Measurements from ENCODE around the gene DNAAF3. TPM values are rescaled to one million over a fixed set of nuclear protein-coding genes. Genes with fewer than 3 reads are reported as not detected.

Gene DNAAF3
- polyA plus RNA-seq, 1 of the 3 experiments (the other 2 are of a cell fraction) = 2.4 TPM

GRCh38 chr19:55116859-55117662, 49.4 kb downstream of the DNAAF3 start, which contains the start of gene PPP1R12C:
Gene PPP1R12C (minus strand): TSS chr19:55117637. CDS start chr19:55117543, 94 bp downstream.
- WGBS (ENCODE audit: low lambda C conversion rate) = 1% methylated on average over 36 of the region's 97 CpGs
- peak within 1 kb of the TSS; percentile 67 to 87 for H3K4me3 ChIP-seq (ENCODE audit: low read depth in 2 of 2, low read length in 1 of 2)
- POLR2A ChIA-PET = interaction anchor here (0.6 kb wide), 1 partner anchor 201 kb away, joined by 3 read pairs; no protein-coding TSS in a partner anchor
- peak within 1 kb of the TSS; percentile 92 for H3K9ac ChIP-seq
- CTCF ChIA-PET = interaction anchor here (0.7 to 6.2 kb wide), 5 partner anchors 16 to 43 kb away, joined by 4 to 38 read pairs (median 8); no protein-coding TSS in a partner anchor
- no peaks in the 10 kb centered on the region for H3K9me2 ChIP-seq
- H3K79me2 ChIP-seq (ENCODE audit: insufficient read depth) = peaks cover 51% of the 10 kb centered on the region
- H3K36me3 ChIP-seq (replicated peaks in 1 of 2; ENCODE audit: control insufficient read depth in 1 of 2, insufficient read depth in 2 of 2, low read length in 1 of 2) = peaks cover 0 to 4% of the 10 kb centered on the region in 2 experiments
- H3K27me3 ChIP-seq (ENCODE audit: insufficient read depth) = no peaks in the 10 kb centered on the region; the same call in 1 of the 2 replicates
- peaks cover 5% of the 10 kb centered on the region for H3F3A ChIP-seq (replicated peaks; ENCODE audit: insufficient read depth)
- H3K4me2 ChIP-seq = peak within 1 kb of the TSS; percentile 96
- H2AFZ ChIP-seq (ENCODE audit: low read depth) = peak within 1 kb of the TSS; percentile 96
- no peak for DNase-seq
- peaks cover 9 to 27% of the 10 kb centered on the region in 2 experiments; a peak in 3 of 4 replicates for H3K4me1 ChIP-seq (ENCODE audit: control insufficient read depth in 1 of 2, insufficient read depth in 2 of 2, low read depth in 1 of 2, low read length in 1 of 2)
- peaks cover 46% of the 10 kb centered on the region for H4K20me1 ChIP-seq (ENCODE audit: insufficient read depth)
- H3K9me3 ChIP-seq = no peaks in the 10 kb centered on the region
- H3K27ac ChIP-seq (ENCODE audit: low read depth in 2 of 2, low read length in 1 of 2) = peak within 1 kb of the TSS; percentile 76 to 82
- TF ChIP-seq EZH2phosphoT487 (IDR thresholded peaks at IDR 0.05; ENCODE audit: borderline replicate concordance, low read depth) (no peak), YY1 (IDR thresholded peaks at IDR 0.05; ENCODE audit: low read depth) (no peak)

GRCh38 chr19:55116232-55116858, 50.1 kb downstream of the DNAAF3 start:
- WGBS (ENCODE audit: low lambda C conversion rate) = 4% methylated on average over 25 of the region's 25 CpGs

More at GRCh38 chr19:55116232-55116858, 50.1 kb downstream of the DNAAF3 start:
- ChIA-PET CTCF (interaction anchor here (0.7 to 6.2 kb wide), 4 partner anchors 19 to 44 kb away, joined by 4 to 38 read pairs (median 8); no protein-coding TSS in a partner anchor), POLR2A (no interaction called here)
- H4K20me1 ChIP-seq (ENCODE audit: insufficient read depth) = peaks cover 51% of the 10 kb centered on the region
- H3K9me2 ChIP-seq = no peaks in the 10 kb centered on the region
- peaks cover 5% of the 10 kb centered on the region for H3F3A ChIP-seq (replicated peaks; ENCODE audit: insufficient read depth)
- no peaks in the 10 kb centered on the region for H3K27me3 ChIP-seq (ENCODE audit: insufficient read depth)
- peak overlapping the region; percentile 96 for H3K4me2 ChIP-seq
- peak overlapping the region; percentile 72 to 76; a peak in 3 of 4 replicates for H3K27ac ChIP-seq (ENCODE audit: low read depth in 2 of 2, low read length in 1 of 2)
- no peak overlapping the region for H2AFZ ChIP-seq (ENCODE audit: low read depth)
- TF ChIP-seq USF2 (IDR thresholded peaks at IDR 0.05; ENCODE audit: borderline replicate concordance, low read depth, low read length) (peak; percentile 67), POLR2AphosphoS5 (IDR thresholded peaks at IDR 0.05; ENCODE audit: low read depth, low read length) (peak; percentile 43; the same call in 1 of the 2 replicates), USF1 (IDR thresholded peaks at IDR 0.05; ENCODE audit: borderline replicate concordance, low read depth) (peak; percentile 92), ELF1 (IDR thresholded peaks at IDR 0.05) (peak; percentile 36; the same call in 1 of the 2 replicates), GABPA (IDR thresholded peaks at IDR 0.05; ENCODE audit: low read depth) (peak; percentile 62), MAX (IDR thresholded peaks at IDR 0.05; ENCODE audit: low read depth) (peak; percentile 48), NFIC (IDR thresholded peaks at IDR 0.05; ENCODE audit: borderline replicate concordance) (no peak), MXI1 (IDR thresholded peaks at IDR 0.05; ENCODE audit: low read depth, low read length) (peak; percentile 79), PBX3 (IDR thresholded peaks at IDR 0.05) (no peak)
- H3K36me3 ChIP-seq (replicated peaks in 1 of 2; ENCODE audit: control insufficient read depth in 1 of 2, insufficient read depth in 2 of 2, low read length in 1 of 2) = peaks cover 0 to 7% of the 10 kb centered on the region in 2 experiments
- peak; percentile 86 for DNase-seq
- peaks cover 9 to 27% of the 10 kb centered on the region in 2 experiments; a peak in 3 of 4 replicates for H3K4me1 ChIP-seq (ENCODE audit: control insufficient read depth in 1 of 2, insufficient read depth in 2 of 2, low read depth in 1 of 2, low read length in 1 of 2)
- no peaks in the 10 kb centered on the region for H3K9me3 ChIP-seq
- peak overlapping the region; percentile 67 to 87 for H3K4me3 ChIP-seq (ENCODE audit: low read depth in 2 of 2, low read length in 1 of 2)
- peaks cover 54% of the 10 kb centered on the region for H3K79me2 ChIP-seq (ENCODE audit: insufficient read depth)
- peak overlapping the region; percentile 92 for H3K9ac ChIP-seq
